SH-SY5Y (cell line): ENCODE measurements around the gene DHRS1.

Experiments used
- GATA2 ChIP-seq: IDR thresholded peaks from 2 replicates; pipeline ENCODE4 v1.6.1; 2011; ENCODE audit warnings: mild to moderate bottlenecking, low read depth, low read length
- GATA3 ChIP-seq: IDR thresholded peaks from 2 replicates; pipeline ENCODE4 v1.6.1; 2011; ENCODE audit warnings: low read depth, mild to moderate bottlenecking, low read length, moderate library complexity

DNA sequence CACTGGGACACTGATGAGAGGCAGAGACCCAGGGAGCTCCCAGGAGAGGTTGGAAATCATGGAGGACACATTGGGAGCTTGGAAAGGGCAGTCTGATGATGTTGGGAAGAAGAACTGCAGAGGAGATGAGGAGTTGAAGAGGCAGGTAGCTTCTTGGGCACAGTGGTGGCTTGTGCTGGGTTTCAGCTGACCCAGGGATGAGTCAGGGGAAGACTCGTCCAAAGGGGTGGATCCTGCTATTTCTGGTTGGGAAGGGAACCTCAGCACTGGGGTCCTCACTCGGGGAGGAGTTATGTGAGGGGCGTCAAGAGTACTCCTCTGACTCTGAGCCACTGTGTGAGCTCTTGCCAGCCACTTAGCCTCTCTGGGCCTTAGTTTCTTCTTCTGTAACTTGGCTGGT, 23.8 kb upstream of the DHRS1 start:
- TF ChIP-seq GATA2, result no peak
- TF ChIP-seq GATA3, result no peak
